Umbilical cord (tissue), 2 donors: Measurements from ENCODE around the gene PTPRR. TPM values are rescaled to one million over a fixed set of nuclear protein-coding genes. Genes with fewer than 3 reads are reported as not detected.
"Not testable (repeated sequence)": the region's sequence is repeated elsewhere in the genome, so short reads cannot be mapped to it uniquely, and the experiment has no call there.

Experiments used
- DNase-seq: peaks from one replicate; pipeline ENCODE4 v3.0.0-alpha.2; 2015; ENCODE audit warnings: low spot score
- total RNA-seq: library from RNA; depleted of rRNA; stranded (reverse); fragments of >200 nt; gene quantifications from one replicate; pipeline ENCODE4 v1.2.3, GENCODE V29; 2014; ENCODE audit warnings: low replicate concordance; ENCODE audit not compliant: insufficient read depth

The PTPRR gene
- total RNA-seq, 1 donor from 2014 or later: 17.3 TPM

DNA sequence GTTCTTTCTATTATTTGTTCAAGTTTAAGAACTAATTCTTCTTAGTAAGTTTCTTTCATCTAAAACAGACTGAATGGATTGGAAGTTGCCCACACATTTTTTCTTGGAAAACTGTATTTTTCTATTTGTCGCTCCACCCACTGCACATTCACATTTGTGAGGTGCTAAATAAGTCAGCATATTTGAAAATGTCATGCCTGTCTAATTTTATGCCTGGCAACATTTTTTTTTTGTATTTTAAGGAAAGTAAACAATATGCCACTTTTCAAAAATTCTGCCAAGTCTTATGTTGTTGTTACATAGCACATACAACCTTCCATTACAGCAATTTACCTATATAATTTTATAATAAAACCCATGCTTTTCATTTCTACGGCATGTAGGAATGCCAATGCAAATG is 170.6 kb downstream of the PTPRR start:
- no peak for DNase-seq

- no peak for DNase-seq
Measured at GRCh38 chr12:70748809-70749208, 171.7 kb downstream of the PTPRR start.

DNA sequence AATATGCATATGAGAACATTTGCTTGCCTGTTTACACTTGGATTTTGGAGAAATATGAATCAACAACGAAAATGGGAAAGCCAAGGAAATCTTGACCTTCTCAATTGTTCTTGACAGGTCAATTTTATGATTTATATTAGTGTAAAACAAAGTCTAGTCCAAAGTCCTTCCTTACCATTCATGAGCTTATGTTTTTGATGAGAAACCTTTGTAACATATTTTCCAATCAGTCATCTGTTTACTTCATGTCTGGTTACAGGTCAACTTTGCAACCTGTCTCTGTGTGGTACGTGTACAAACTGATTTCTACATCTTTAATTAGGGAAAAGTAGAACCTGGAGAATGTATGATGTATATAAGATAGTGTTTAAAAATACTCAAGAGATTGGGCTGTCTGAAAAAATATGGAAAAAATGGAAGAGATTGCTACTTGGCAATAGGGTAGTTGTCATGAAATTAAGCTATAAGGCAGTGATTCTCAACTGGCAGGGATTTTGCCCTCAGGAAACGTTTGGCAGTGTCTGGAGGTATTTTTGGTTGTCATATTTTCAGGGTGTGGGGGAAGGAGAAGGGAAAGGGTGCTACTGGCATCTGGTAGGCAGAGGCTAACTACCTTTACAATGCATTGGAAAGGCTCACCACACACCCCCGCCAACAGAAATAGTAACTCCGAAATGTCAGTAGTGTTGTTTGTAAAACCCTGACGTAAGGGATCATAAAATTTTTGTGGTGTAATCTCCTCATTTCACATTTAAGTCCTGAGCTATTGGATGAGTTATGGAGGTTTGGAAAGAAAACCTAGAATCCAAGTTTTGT is 172.9 kb downstream of the PTPRR start:
- DNase-seq: no peak

- no peak for DNase-seq
Measured at GRCh38 chr12:70745048-70745447, 175.5 kb downstream of the PTPRR start.

- no peak for DNase-seq
Measured at GRCh38 chr12:70744178-70744577, 176.4 kb downstream of the PTPRR start.

- DNase-seq: no peak
Measured at GRCh38 chr12:70741256-70741655, 179.3 kb downstream of the PTPRR start.

- DNase-seq: no peak
Measured at GRCh38 chr12:70739756-70740155, 180.8 kb downstream of the PTPRR start.

- no peak for DNase-seq
Measured at GRCh38 chr12:70736351-70737133, 184.0 kb downstream of the PTPRR start.

GRCh38 chr12:70735197-70735596 is 185.3 kb downstream of the PTPRR start:
- DNase-seq: not testable (repeated sequence)

GRCh38 chr12:70733385-70733784 is 187.2 kb downstream of the PTPRR start:
- peak; percentile 82 for DNase-seq

DNA sequence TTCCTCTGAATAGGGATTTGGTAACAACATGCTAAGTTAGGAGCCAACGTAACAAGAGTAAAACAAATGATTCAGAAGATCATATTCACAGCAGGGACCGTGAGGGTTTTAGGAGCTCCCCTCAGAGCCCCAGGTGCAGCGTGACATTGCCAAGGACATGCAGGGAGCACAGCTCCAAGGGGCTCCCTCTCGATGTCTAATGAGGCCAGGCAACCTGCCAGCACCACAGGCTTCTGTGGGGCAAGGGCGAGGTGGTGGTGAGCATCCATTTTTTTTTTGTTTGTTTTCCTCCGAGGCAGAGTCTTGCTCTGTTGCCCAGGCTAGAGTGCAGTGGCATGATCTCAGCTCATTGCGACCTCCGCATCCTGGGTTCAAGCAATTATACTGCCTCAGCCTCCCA is 188.3 kb downstream of the PTPRR start:
- DNase-seq: no peak

DNA sequence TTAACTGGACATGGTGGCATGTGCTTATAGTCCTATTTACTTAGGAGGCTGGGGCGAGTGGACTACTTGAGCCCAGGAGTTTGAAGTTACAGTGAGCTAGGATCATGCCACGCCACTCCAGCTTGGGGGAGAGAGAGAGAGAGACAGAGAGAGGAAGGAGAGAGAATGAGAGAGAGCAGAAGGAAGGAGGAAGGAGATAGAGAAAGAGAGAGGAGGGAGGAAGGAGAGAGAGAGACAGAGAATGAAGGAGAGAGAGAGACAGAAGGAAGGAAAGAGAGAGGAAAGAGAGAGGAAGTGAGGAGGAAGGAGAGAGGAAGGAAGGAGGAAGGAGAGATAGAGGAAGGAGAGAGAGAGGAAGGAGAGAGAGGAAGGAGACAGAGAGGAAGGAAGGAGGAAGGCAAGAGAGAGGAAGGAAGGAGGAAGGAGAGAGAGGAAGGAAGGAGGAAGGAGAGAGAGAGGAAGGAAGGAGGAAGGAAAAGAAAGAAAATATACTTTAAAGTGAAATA is 189.8 kb downstream of the PTPRR start:
- DNase-seq: no peak

- no peak for DNase-seq
Measured at GRCh38 chr12:70724444-70724843, 196.1 kb downstream of the PTPRR start.

GRCh38 chr12:70722584-70723343 is 197.8 kb downstream of the PTPRR start:
- DNase-seq: peak; percentile 44

DNA sequence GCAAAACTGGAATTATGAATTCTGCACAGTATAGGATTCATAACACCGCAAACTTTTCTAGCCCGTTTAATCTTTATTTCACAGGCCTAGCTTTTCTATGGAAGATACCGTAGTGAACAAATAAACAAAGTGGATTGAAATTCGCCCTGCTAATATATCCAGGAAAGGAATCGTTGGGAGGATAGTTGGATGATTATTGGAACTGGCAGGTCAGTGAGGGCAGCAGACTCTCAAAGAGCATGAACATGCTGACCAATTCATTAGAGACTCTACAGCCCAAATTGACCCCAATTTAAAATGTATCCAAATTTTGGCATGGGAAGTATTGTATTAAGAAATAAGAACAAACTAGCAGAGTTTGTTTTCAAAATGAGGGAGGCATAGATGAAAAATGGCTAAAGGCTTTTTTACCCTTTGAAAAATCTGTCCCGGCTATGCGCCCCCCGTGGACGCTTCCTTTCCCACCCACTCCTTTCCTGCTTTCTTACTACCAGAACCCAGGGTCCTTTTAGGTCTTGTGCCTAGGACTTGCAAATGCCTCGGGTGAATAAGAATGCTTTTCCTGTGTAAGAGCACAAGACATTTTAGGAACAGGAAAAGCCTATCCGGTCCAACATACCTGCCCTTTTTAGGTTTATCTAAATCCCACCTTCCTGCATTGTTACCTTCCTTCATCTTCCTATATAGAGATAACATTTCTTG is 198.7 kb downstream of the PTPRR start:
- DNase-seq: no peak

DNA sequence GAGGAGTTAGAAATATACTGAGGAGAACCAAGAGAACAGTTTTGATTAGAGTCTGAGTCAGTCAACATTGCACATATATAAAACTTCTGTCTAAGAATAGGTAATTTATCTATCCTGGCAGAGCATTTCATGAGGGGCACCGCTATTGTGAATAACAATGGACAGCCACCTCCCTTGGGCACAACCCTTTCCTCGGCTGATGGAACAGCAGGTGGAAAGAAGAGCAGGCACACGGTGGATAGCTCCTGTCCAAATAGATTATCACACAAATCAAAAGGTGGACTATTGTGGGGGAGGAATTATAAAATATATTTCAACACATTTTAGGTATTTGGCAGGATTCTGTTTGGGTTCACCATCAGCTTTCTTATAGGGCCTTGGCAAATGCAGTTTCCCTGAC is 199.3 kb downstream of the PTPRR start:
- no peak for DNase-seq

DNA sequence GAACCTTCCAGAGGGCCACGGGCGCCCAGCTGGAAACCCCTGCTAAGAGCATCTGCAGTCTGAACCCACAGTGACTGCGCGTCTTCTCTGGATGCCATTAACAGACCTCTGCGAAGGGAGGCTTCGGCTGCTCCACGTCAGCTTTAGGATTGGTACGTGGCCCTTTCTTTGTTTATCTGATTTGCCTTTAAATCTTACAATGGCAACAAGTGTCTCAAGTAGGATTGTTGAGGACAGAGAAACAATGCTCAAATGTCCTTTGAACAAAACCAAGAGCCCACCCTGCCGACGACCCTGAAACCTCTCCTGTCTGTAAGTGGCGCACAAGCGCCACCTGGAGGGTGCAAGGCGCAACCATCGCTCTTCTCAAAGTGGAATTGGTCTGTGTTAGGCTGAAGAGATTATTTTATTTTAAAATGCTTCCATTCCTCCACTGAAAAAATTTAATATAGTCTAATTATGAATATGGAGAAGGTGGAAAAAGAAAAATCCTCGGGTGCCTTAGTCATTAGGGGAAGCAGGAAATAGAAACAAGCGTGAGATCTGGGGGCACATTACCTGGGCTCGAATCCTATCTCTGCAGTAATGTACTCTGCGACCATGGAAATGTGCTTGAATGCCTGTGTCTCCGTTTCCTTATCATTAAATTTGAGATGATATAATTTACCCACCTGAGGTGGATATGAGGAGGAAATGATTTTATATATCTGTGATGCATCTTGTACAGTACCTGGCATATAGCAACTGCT is 200.7 kb downstream of the PTPRR start:
- DNase-seq: peak; percentile 50

- peak; percentile 29 for DNase-seq
Measured at GRCh38 chr12:70719071-70719470, 201.5 kb downstream of the PTPRR start.

GRCh38 chr12:70711831-70712230 is 208.7 kb downstream of the PTPRR start:
- no peak for DNase-seq

DNA sequence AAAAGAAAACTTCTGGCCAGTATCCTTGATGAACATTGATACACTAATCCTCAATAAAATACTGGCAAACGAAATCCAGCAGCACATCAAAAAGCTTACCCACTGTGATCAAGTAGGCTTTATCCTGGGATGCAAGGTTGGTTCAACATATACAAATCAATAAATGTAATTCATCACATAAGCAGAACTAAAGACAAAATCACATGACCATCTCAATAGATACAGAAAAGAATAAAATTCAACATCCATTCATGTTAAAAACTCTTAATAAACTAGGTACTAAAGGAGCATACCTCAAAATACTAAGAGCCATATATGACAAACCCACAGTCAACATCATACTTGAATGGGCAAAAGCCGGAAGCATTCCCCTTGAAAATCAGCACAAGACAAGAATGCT is 211.5 kb downstream of the PTPRR start:
- DNase-seq: no peak

DNA sequence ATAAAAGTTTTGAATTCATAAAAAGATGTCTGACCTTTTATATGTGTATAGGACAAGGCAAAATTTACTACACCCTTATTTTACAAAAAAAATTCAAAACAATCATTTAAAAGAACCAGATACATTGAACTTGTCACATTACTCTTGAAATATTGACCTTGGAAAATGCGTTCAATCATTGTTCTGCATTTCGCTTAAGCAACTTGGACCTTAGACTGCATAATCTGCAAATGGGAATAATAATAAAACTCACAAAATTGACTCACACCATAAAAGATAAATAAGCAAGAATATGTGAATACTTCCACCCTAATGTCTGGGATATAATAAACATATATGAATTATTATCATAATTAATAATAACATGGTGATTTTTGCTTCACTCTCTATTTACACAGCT is 213.9 kb downstream of the PTPRR start:
- no peak for DNase-seq
